Activated naive CD4-positive, alpha-beta T cell treated with anti-CD3 and anti-CD28 coated beads, Interleukin-2, amount 50 U/mL, for 72 hours (primary cell): Measurements from ENCODE around the gene MKRN3. TPM values are rescaled to one million over a fixed set of nuclear protein-coding genes. Genes with fewer than 3 reads are reported as not detected.

Experiments used
- ATAC-seq, 2 donors: fragments of 150-1000 bp; cut with Tn5 transposase; 2 replicates each; pipeline ENCODE4 v1.10.0; 2021; ENCODE audit warnings: mild to moderate bottlenecking in 2 of 2, moderate library complexity in 2 of 2
- DNase-seq, 2 donors: peaks; one replicate each; pipeline ENCODE4 v3.0.0; 2021 to 2022; ENCODE audit warnings: low spot score in 2 of 2
- H3K27ac Mint-ChIP-seq, 2 donors: one replicate each; pipeline ENCODE4 v1.8.0; 2022; ENCODE audit warnings: mild to moderate bottlenecking in 2 of 2, mixed read lengths in 2 of 2
- H3K36me3 Mint-ChIP-seq, 2 donors: one replicate each; pipeline ENCODE4 v1.8.0; 2022; ENCODE audit warnings: mixed read lengths in 2 of 2
- H3K9me3 Mint-ChIP-seq, 2 donors: one replicate each; pipeline ENCODE4 v1.8.0; 2022; ENCODE audit warnings: mixed read lengths in 2 of 2
- total RNA-seq, 2 donors: library from RNA; stranded (reverse); gene quantifications; one replicate each; pipeline ENCODE4 v1.2.3, GENCODE V29; 2022

The MKRN3 gene
- total RNA-seq: under 1 TPM; 0.46 to 0.80 TPM

GRCh38 chr15:23565395-23566070 lies at the start of gene MKRN3:
Gene MKRN3, plus strand, starts transcription at chr15:23565674. Its CDS starts 109 bp downstream, at chr15:23565783.
- Mint-ChIP-seq H3K36me3 (peaks cover 9 to 11% of the 10 kb centered on the region in 2 donors), H3K27ac (no peak within 1 kb of the TSS), H3K9me3 (peaks cover 10% of the 10 kb centered on the region in 2 donors)
- ATAC-seq (peak in 1 of 2 donors; percentile 18), DNase-seq (no peak)

- DNase-seq (no peak), ATAC-seq (no peak)
- no peak overlapping the region for H3K27ac Mint-ChIP-seq
- H3K9me3 Mint-ChIP-seq: peaks cover 3 to 5% of the 10 kb centered on the region in 2 donors
- H3K36me3 Mint-ChIP-seq: no peaks in the 10 kb centered on the region
These were observed 48.6 kb upstream of the MKRN3 start for GRCh38 chr15:23516866-23517265.

GRCh38 chr15:23518104-23518503 lies 47.4 kb upstream of the MKRN3 start:
- no peaks in the 10 kb centered on the region for H3K36me3 Mint-ChIP-seq
- H3K9me3 Mint-ChIP-seq: peaks cover 3 to 5% of the 10 kb centered on the region in 2 donors
- no peak for ATAC-seq
- H3K27ac Mint-ChIP-seq: no peak overlapping the region
- no peak for DNase-seq

GRCh38 chr15:23524816-23525215 lies 40.7 kb upstream of the MKRN3 start:
- H3K27ac Mint-ChIP-seq: no peak overlapping the region
- no peak for DNase-seq
- no peaks in the 10 kb centered on the region for H3K36me3 Mint-ChIP-seq
- ATAC-seq: no peak
- H3K9me3 Mint-ChIP-seq: no peaks in the 10 kb centered on the region

GRCh38 chr15:23529891-23530290 lies 35.6 kb upstream of the MKRN3 start:
- Mint-ChIP-seq H3K36me3 (no peaks in the 10 kb centered on the region), H3K27ac (no peak overlapping the region), H3K9me3 (peaks cover 4 to 5% of the 10 kb centered on the region in 2 donors)
- ATAC-seq (no peak), DNase-seq (no peak)

- no peak for ATAC-seq
- Mint-ChIP-seq H3K9me3 (peaks cover 10 to 16% of the 10 kb centered on the region in 2 donors), H3K27ac (no peak overlapping the region), H3K36me3 (peaks cover 3 to 7% of the 10 kb centered on the region in 2 donors)
- no peak for DNase-seq
These were observed 33.5 kb upstream of the MKRN3 start for GRCh38 chr15:23532024-23532423.

GRCh38 chr15:23536659-23537058 lies 28.8 kb upstream of the MKRN3 start:
- H3K9me3 Mint-ChIP-seq: peaks cover 9 to 20% of the 10 kb centered on the region in 2 donors
- DNase-seq (no peak), ATAC-seq (no peak)
- H3K27ac Mint-ChIP-seq: no peak overlapping the region
- H3K36me3 Mint-ChIP-seq: peaks cover 4 to 7% of the 10 kb centered on the region in 2 donors

- ATAC-seq (no peak), DNase-seq (no peak)
These were observed 26.8 kb upstream of the MKRN3 start for GRCh38 chr15:23538648-23539047.

GRCh38 chr15:23539892-23540291 lies 25.6 kb upstream of the MKRN3 start:
- DNase-seq: no peak
- Mint-ChIP-seq H3K9me3 (peaks cover 9 to 16% of the 10 kb centered on the region in 2 donors), H3K36me3 (peaks cover 4 to 7% of the 10 kb centered on the region in 2 donors), H3K27ac (no peak overlapping the region)
- no peak for ATAC-seq

More at GRCh38 chr15:23538648-23539047, 26.8 kb upstream of the MKRN3 start:
- Mint-ChIP-seq H3K9me3 (peaks cover 9 to 20% of the 10 kb centered on the region in 2 donors), H3K36me3 (peaks cover 4 to 7% of the 10 kb centered on the region in 2 donors), H3K27ac (no peak overlapping the region)

- H3K9me3 Mint-ChIP-seq: peaks cover 0 to 4% of the 10 kb centered on the region in 2 donors
- ATAC-seq: no peak
- DNase-seq: no peak
- no peak overlapping the region for H3K27ac Mint-ChIP-seq
- H3K36me3 Mint-ChIP-seq: no peaks in the 10 kb centered on the region
These were observed 19.3 kb upstream of the MKRN3 start for GRCh38 chr15:23546158-23546557.

- no peaks in the 10 kb centered on the region for H3K36me3 Mint-ChIP-seq
- no peak overlapping the region for H3K27ac Mint-ChIP-seq
- ATAC-seq (no peak), DNase-seq (no peak)
- H3K9me3 Mint-ChIP-seq: peaks cover 0 to 4% of the 10 kb centered on the region in 2 donors
These were observed 17.4 kb upstream of the MKRN3 start for GRCh38 chr15:23548071-23548470.

- peaks cover 10% of the 10 kb centered on the region in 2 donors for H3K9me3 Mint-ChIP-seq
- H3K36me3 Mint-ChIP-seq: peaks cover 9 to 11% of the 10 kb centered on the region in 2 donors
- H3K27ac Mint-ChIP-seq: no peak overlapping the region
- no peak for ATAC-seq
- no peak for DNase-seq
These were observed 3.6 kb upstream of the MKRN3 start for GRCh38 chr15:23561914-23562313.

- peaks cover 10% of the 10 kb centered on the region in 2 donors for H3K9me3 Mint-ChIP-seq
- ATAC-seq: no peak
- H3K36me3 Mint-ChIP-seq: peaks cover 9 to 11% of the 10 kb centered on the region in 2 donors
- DNase-seq: no peak
- H3K27ac Mint-ChIP-seq: no peak overlapping the region
These were observed 566 bp upstream of the MKRN3 start for GRCh38 chr15:23564821-23565394.

GRCh38 chr15:23566071-23566554 lies 639 bp downstream of the MKRN3 start:
- ATAC-seq (peak in 1 of 2 donors; percentile 20), DNase-seq (no peak)
- H3K36me3 Mint-ChIP-seq: peaks cover 9 to 11% of the 10 kb centered on the region in 2 donors
- H3K9me3 Mint-ChIP-seq: peaks cover 10% of the 10 kb centered on the region in 2 donors
- no peak overlapping the region for H3K27ac Mint-ChIP-seq

- H3K9me3 Mint-ChIP-seq: peaks cover 10% of the 10 kb centered on the region in 2 donors
- no peak overlapping the region for H3K27ac Mint-ChIP-seq
- DNase-seq (no peak), ATAC-seq (no peak)
- peaks cover 9 to 11% of the 10 kb centered on the region in 2 donors for H3K36me3 Mint-ChIP-seq
These were observed 1.2 kb downstream of the MKRN3 start for GRCh38 chr15:23566651-23567050.

GRCh38 chr15:23567921-23568320 lies 2.4 kb downstream of the MKRN3 start:
- Mint-ChIP-seq H3K27ac (no peak overlapping the region), H3K36me3 (peaks cover 9 to 11% of the 10 kb centered on the region in 2 donors)

GRCh38 chr15:23569151-23569925 lies 3.9 kb downstream of the MKRN3 start:
- H3K9me3 Mint-ChIP-seq: peaks cover 10% of the 10 kb centered on the region in 2 donors
- peaks cover 9 to 11% of the 10 kb centered on the region in 2 donors for H3K36me3 Mint-ChIP-seq

More at GRCh38 chr15:23567921-23568320, 2.4 kb downstream of the MKRN3 start:
- DNase-seq: no peak
- H3K9me3 Mint-ChIP-seq: peaks cover 10% of the 10 kb centered on the region in 2 donors
- no peak for ATAC-seq

More at GRCh38 chr15:23569151-23569925, 3.9 kb downstream of the MKRN3 start:
- DNase-seq: no peak
- ATAC-seq: no peak
- H3K27ac Mint-ChIP-seq: no peak overlapping the region
